BLaER1 treated with 17β-estradiol and CSF1 and Interleukin-3, amounts not matched to agents 10 nM and 100 nM (cell line): ENCODE data around the gene PLXNA2.
A peak's percentile ranks its signal among the peaks of the same experiment; 100 is the strongest.

Source experiments
- H3K27ac ChIP-seq, 11 experiments: shearing (Covaris generic); formaldehyde crosslinking; 2 replicates each; pipeline ENCODE4 v1.8.1; 2022
- H3K27me3 ChIP-seq, 11 experiments: shearing (Covaris generic); formaldehyde crosslinking; 2 replicates each; pipeline ENCODE4 v1.8.1; 2022
- H3K36me3 ChIP-seq, 11 experiments: shearing (Covaris generic); formaldehyde crosslinking; 2 replicates each; pipeline ENCODE4 v1.8.1; 2022
- H3K4me1 ChIP-seq, 10 experiments: shearing (Covaris generic); formaldehyde crosslinking; 2 replicates each; pipeline ENCODE4 v1.8.1; 2022
- H3K4me2 ChIP-seq, 11 experiments: shearing (Covaris generic); formaldehyde crosslinking; 2 replicates each; pipeline ENCODE4 v1.8.1; 2022
- H3K4me3 ChIP-seq, 10 experiments: shearing (Covaris generic); formaldehyde crosslinking; 2 replicates each; pipeline ENCODE4 v1.8.1; 2022
- H3K9ac ChIP-seq, 11 experiments: shearing (Covaris generic); formaldehyde crosslinking; 2 replicates each; pipeline ENCODE4 v1.8.1; 2022
- H3K9me3 ChIP-seq, 11 experiments: shearing (Covaris generic); formaldehyde crosslinking; replicated peaks in 1 of 11; 2 replicates each; pipeline ENCODE4 v1.8.1; 2022
- H4K20me1 ChIP-seq, 11 experiments: shearing (Covaris generic); formaldehyde crosslinking; 2 replicates each; pipeline ENCODE4 v1.8.1; 2022
- Cebpa-rat ChIP-seq, 11 experiments: shearing (Covaris generic); IDR thresholded peaks; 2 replicates each; pipeline ENCODE4 v1.8.1; 2022

The PLXNA2 gene

DNA sequence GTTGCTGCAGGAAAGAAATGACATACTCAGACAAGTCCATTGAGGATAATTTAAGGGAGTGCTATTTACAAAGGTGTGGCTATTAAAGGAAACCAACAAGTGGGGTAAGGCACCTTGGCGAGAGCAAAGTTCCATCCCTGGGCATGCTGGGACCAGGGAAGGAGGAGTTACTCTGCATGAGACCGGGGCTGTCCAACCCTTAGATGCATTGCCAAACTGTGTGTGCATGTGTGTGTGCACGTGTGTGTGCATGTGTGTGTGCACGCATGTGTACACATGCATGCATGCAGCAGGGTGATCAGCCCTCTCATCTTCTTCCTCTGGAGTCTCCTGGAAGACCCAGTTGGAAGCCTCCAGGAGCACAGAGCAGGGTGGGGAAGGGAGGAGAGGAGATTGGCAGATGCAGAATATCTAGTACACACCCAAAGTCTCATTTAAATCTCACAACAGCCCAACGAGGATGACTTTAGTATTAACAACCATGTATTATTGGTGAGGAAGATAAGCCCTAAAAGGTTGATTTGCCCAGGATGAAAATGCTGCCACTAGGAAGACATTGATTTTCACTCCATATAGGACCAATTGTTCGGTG, 261.0 kb downstream of the PLXNA2 start:
- Histone ChIP-seq H3K27ac (no peak overlapping the region), H3K9me3 (no peaks in the 10 kb centered on the region), H3K9ac (no peak overlapping the region), H3K36me3 (no peaks in the 10 kb centered on the region), H3K4me2 (no peak overlapping the region), H4K20me1 (no peaks in the 10 kb centered on the region), H3K27me3 (no peaks in the 10 kb centered on the region), H3K4me3 (no peak overlapping the region), H3K4me1 (no peaks in the 10 kb centered on the region)
- no peak for TF ChIP-seq Cebpa-rat (IDR thresholded peaks at IDR 0.05)

DNA sequence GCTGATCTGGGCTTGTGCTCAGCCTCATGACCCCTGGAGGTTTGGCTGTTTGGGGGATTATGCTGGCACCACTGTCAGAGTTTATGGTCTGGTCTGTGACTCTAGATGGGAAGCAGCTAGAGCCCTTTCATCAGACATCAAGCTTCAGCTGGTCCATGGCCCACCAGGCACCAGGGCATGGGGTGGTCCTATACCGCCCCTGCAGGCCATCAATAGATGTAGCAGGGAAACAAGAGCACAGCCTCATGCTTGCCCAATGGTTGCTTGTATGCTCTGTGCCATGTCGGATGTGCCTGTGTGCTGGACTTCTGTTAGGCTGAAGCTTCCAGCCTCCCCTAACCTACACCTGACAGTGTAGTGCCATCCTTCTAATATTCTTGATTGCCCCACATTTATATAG, 262.2 kb downstream of the PLXNA2 start:
- H3K4me2 ChIP-seq: no peak overlapping the region
- H3K27ac ChIP-seq: no peak overlapping the region
- no peaks in the 10 kb centered on the region for H3K27me3 ChIP-seq
- H3K4me3 ChIP-seq: no peak overlapping the region
- no peak overlapping the region for H3K9ac ChIP-seq
- no peaks in the 10 kb centered on the region for H3K9me3 ChIP-seq
- no peaks in the 10 kb centered on the region for H4K20me1 ChIP-seq
- H3K36me3 ChIP-seq: no peaks in the 10 kb centered on the region
- no peaks in the 10 kb centered on the region for H3K4me1 ChIP-seq
- TF ChIP-seq Cebpa-rat (IDR thresholded peaks at IDR 0.05): no peak

DNA sequence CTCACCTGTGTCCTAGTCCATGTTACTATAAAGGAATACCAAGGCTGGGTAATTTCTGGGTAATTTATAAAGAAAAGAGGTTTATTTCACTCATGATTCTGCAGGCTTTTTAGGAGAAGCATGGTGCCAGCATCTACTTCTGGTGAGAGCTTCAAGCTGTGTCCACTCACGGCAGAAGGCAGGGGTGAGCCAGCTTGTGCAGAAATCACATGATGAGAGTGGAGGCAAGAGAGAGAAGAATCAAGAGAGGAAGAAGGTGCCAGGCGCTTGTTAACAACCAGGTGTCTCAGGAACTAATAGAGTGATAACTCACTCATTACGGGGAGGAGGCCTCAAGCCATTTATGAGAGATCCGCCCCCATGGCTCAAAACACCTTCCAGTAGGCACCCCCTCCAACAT, 265.7 kb downstream of the PLXNA2 start:
- Histone ChIP-seq H3K4me3 (no peak overlapping the region), H3K9me3 (no peaks in the 10 kb centered on the region), H3K4me2 (no peak overlapping the region), H4K20me1 (no peaks in the 10 kb centered on the region), H3K4me1 (no peaks in the 10 kb centered on the region), H3K27me3 (no peaks in the 10 kb centered on the region), H3K27ac (no peak overlapping the region), H3K36me3 (no peaks in the 10 kb centered on the region), H3K9ac (no peak overlapping the region)
- TF ChIP-seq Cebpa-rat (IDR thresholded peaks at IDR 0.05): no peak

DNA sequence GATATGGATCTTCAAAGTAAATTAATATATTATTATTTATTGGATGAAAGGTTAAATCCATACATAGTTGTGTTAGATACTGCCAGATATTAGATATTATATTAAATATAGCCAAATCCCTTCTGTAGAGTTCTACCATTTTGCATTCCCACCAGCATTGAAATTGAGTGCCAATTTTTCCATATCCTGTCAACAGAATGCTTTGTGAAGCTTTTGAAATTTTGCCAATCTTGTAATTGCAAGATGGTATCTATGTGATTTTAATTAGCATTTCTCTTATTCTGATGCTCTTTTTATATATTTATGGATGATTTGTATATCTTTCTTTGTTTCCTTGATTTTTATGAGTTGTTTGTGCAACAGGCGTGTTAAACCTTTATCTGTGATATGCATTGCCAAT, 266.3 kb downstream of the PLXNA2 start:
- Histone ChIP-seq H3K4me1 (no peaks in the 10 kb centered on the region), H3K4me3 (no peak overlapping the region), H3K27ac (no peak overlapping the region), H4K20me1 (no peaks in the 10 kb centered on the region), H3K36me3 (no peaks in the 10 kb centered on the region), H3K4me2 (no peak overlapping the region), H3K9me3 (no peaks in the 10 kb centered on the region), H3K27me3 (no peaks in the 10 kb centered on the region), H3K9ac (no peak overlapping the region)
- TF ChIP-seq Cebpa-rat (IDR thresholded peaks at IDR 0.05): no peak

DNA sequence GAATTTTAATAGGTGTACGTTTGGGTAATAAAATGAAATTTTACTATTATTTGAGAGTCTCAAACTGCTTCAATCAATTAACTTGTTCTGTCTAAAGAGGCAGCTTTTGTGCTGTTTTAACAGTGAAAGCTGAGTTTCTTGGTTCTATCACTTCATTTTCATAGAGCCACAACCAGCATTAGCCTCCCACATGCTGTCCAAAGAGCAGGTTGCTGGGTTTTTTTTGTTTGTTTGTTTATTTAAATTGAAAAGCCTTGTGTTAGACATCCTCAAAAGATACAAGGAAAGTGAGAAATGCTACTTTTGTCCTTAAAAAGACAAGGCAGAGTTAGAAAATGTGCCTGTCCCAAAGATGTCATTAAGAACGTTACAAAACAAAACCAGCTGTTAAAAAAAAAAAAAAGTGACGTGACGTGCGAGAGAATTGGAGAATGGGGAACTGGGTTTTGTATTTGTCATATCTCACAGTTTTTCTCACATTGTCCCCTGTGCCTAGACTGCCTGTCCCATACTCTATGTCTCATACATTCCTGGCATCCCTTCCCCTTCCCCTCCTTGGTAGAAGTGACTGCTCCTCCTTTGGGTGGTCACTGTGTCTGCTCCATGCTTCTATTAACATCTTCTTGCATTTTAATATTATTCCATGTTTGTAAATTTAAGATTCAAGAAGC, 270.2 kb downstream of the PLXNA2 start:
- Histone ChIP-seq H3K9me3 (no peaks in the 10 kb centered on the region), H3K9ac (no peak overlapping the region), H3K4me3 (no peak overlapping the region), H4K20me1 (no peaks in the 10 kb centered on the region), H3K36me3 (no peaks in the 10 kb centered on the region), H3K4me2 (peak overlapping the region in 2 of 11 experiments; percentile 8 to 30; a peak in 3 of 22 replicates), H3K4me1 (no peaks in the 10 kb centered on the region), H3K27ac (no peak overlapping the region), H3K27me3 (0 out of 22 replicates have a peak, but pooled peaks cover 0 to 5% (median 0%) of the 10 kb centered on the region in 11 experiments)
- TF ChIP-seq Cebpa-rat (IDR thresholded peaks at IDR 0.05): no peak

DNA sequence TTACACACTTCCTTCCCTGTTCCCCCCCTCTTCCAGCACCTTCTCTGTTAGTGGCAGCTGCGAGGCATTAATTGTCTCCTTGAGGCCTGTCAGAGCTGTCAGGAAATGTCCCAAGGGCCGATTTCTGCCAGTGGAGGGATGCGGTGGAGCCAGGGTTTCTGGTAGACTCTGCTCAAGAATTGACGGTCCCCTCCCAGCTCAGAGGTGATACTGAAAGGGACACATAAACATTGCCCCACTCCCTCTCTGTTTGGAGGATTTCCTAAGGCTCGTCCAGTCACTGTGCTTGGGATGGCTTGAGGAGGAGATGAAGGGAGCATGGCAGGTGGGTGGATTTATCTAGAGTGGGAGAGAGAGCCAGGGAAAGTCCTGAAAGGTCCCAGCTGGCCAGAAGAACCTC, 271.8 kb downstream of the PLXNA2 start:
- no peak for TF ChIP-seq Cebpa-rat (IDR thresholded peaks at IDR 0.05)
- H3K9ac ChIP-seq: no peak overlapping the region
- no peaks in the 10 kb centered on the region for H4K20me1 ChIP-seq
- H3K9me3 ChIP-seq: no peaks in the 10 kb centered on the region
- H3K27ac ChIP-seq: no peak overlapping the region
- H3K4me1 ChIP-seq: 0 out of 20 replicates have a peak, but pooled peaks cover 0 to 3% (median 0%) of the 10 kb centered on the region in 10 experiments
- 0 out of 22 replicates have a peak, but pooled peaks cover 0 to 5% (median 0%) of the 10 kb centered on the region in 11 experiments for H3K27me3 ChIP-seq
- H3K4me3 ChIP-seq: no peak overlapping the region
- no peak overlapping the region for H3K4me2 ChIP-seq
- H3K36me3 ChIP-seq: no peaks in the 10 kb centered on the region
